Type B pancreatic cell (in vitro differentiated cells): ENCODE data around the gene BORCS8. TPM values are rescaled to one million over a fixed set of nuclear protein-coding genes. Genes with fewer than 3 reads are reported as not detected.
"Not testable (repeated sequence)": the region's sequence is repeated elsewhere in the genome, so short reads cannot be mapped to it uniquely, and the experiment has no call there.

Source experiments
- DNase-seq: peaks from one replicate; pipeline ENCODE4 v3.0.0; 2021; ENCODE audit warnings: mixed read lengths; ENCODE audit not compliant: unreplicated experiment; ENCODE audit errors: extremely low spot score
- H3K27ac Mint-ChIP-seq: 2 replicates; pipeline ENCODE4 v1.8.0; 2021; ENCODE audit warnings: mild to moderate bottlenecking, mixed read lengths
- H3K27me3 Mint-ChIP-seq: 2 replicates; pipeline ENCODE4 v1.8.0; 2021; ENCODE audit warnings: mixed read lengths
- H3K36me3 Mint-ChIP-seq: 2 replicates; pipeline ENCODE4 v1.8.0; 2021; ENCODE audit warnings: mixed read lengths
- H3K4me1 Mint-ChIP-seq: one replicate; pipeline ENCODE4 v1.8.0; 2021; ENCODE audit warnings: mixed read lengths; ENCODE audit not compliant: unreplicated experiment
- H3K4me3 Mint-ChIP-seq: 2 replicates; pipeline ENCODE4 v1.8.0; 2021; ENCODE audit warnings: mild to moderate bottlenecking, mixed read lengths
- H3K9me3 Mint-ChIP-seq: 2 replicates; pipeline ENCODE4 v1.8.0; 2021; ENCODE audit warnings: mixed read lengths
- total RNA-seq: library from RNA; stranded (reverse); gene quantifications from 2 replicates; pipeline ENCODE4 v1.2.1, GENCODE V29; 2021; ENCODE audit warnings: low replicate concordance
- TF ChIP-seq, protein P1 (sequence below): fragments of 200-600 bp; sonication (generic); conservative IDR thresholded peaks from 2 replicates; pipeline ENCODE4 v1.5.0; 2021; ENCODE audit warnings: antibody characterized with exemption, mild to moderate bottlenecking

BORCS8 gene
- total RNA-seq, 1 donor from 2014 or later, result 28.8 TPM

DNA sequence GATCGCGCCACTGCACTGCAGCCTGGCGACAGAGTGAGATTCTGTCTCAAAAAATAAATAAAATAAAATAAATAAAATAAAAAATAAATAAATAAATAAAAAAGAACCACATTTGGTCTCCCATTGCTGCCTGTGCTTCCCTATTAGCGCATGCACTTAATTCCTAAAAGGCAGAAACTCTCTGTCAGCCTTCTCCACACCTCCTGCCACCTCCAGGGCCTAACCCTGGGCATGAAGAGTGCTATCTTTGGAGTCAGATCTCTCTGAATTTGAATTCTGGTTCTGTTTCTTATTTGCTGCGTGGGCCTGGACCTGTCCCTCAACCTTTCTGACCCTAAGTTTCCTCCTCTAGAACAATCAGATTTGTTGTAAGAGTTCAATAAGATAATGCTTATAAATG lies 31.1 kb upstream of the BORCS8 start:
- Mint-ChIP-seq H3K27me3 (peaks cover 43% of the 10 kb centered on the region), H3K27ac (no peak overlapping the region), H3K4me3 (no peak overlapping the region), H3K36me3 (no peaks in the 10 kb centered on the region), H3K9me3 (no peaks in the 10 kb centered on the region), H3K4me1 (no peaks in the 10 kb centered on the region)
- DNase-seq, result no peak
- TF ChIP-seq, protein P1, sequence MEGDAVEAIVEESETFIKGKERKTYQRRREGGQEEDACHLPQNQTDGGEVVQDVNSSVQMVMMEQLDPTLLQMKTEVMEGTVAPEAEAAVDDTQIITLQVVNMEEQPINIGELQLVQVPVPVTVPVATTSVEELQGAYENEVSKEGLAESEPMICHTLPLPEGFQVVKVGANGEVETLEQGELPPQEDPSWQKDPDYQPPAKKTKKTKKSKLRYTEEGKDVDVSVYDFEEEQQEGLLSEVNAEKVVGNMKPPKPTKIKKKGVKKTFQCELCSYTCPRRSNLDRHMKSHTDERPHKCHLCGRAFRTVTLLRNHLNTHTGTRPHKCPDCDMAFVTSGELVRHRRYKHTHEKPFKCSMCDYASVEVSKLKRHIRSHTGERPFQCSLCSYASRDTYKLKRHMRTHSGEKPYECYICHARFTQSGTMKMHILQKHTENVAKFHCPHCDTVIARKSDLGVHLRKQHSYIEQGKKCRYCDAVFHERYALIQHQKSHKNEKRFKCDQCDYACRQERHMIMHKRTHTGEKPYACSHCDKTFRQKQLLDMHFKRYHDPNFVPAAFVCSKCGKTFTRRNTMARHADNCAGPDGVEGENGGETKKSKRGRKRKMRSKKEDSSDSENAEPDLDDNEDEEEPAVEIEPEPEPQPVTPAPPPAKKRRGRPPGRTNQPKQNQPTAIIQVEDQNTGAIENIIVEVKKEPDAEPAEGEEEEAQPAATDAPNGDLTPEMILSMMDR, result no peak

DNA sequence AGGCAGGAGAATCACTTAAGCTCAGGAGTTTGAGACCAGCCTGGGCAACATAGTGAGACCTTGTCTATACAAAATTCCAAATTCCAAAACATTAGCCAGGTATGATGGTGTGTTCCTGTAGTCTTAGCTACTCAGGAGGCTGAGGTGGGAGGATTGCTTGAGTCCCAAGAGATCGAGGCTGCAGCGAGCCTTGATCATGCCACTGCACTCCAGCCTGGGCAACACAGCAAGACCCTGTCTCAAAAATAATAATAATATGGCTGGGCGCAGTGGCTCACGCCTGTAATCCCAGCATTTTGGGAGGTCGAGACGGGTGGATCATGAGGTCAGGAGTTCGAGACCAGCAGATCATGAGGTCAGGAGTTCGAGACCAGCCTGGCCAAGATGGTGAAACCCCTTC lies 29.0 kb upstream of the BORCS8 start:
- not testable (repeated sequence) for H3K27ac Mint-ChIP-seq, H3K4me3 Mint-ChIP-seq
- peaks cover 50% of the 10 kb centered on the region for H3K27me3 Mint-ChIP-seq

GRCh38 chr19:19218911-19219310 lies 27.0 kb upstream of the BORCS8 start:
- Mint-ChIP-seq H3K9me3 (no peaks in the 10 kb centered on the region), H3K4me1 (no peaks in the 10 kb centered on the region), H3K27me3 (peaks cover 52% of the 10 kb centered on the region), H3K36me3 (no peaks in the 10 kb centered on the region), H3K27ac (no peak overlapping the region), H3K4me3 (no peak overlapping the region)
- TF ChIP-seq, protein P1, result no peak
- no peak for DNase-seq

More for the DNA sequence above, 29.0 kb upstream of the BORCS8 start:
- DNase-seq, H3K36me3 Mint-ChIP-seq, H3K4me1 Mint-ChIP-seq, H3K9me3 Mint-ChIP-seq: not testable (repeated sequence)

GRCh38 chr19:19217099-19217498 lies 25.1 kb upstream of the BORCS8 start:
- H3K4me1 Mint-ChIP-seq, result no peaks in the 10 kb centered on the region
- TF ChIP-seq, protein P1, result peak; percentile 48
- no peak overlapping the region for H3K4me3 Mint-ChIP-seq
- DNase-seq, result no peak
- H3K27me3 Mint-ChIP-seq, result peaks cover 54% of the 10 kb centered on the region
- no peaks in the 10 kb centered on the region for H3K9me3 Mint-ChIP-seq
- H3K36me3 Mint-ChIP-seq, result no peaks in the 10 kb centered on the region
- no peak overlapping the region for H3K27ac Mint-ChIP-seq

DNA sequence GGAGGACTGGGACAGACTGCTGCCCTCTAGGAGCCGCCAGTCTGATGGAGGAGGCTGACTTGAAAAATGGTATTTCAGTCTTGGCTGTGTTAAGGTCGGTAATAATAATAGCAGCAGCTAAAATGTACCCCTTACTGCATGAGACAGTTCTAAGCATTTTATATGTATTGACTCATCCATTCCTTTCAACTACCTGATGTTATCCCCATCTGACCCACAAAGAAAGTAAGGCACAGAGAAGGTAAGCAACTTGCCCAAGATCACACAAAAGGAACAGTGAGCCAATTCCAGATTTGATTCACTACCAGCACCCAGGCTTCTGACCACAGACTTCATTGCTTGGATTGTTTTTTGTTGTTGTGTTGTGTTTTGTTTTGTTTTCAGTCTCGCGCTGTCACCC lies 23.8 kb upstream of the BORCS8 start:
- TF ChIP-seq, protein P1, result no peak
- no peaks in the 10 kb centered on the region for H3K9me3 Mint-ChIP-seq
- H3K4me3 Mint-ChIP-seq, result no peak overlapping the region
- no peaks in the 10 kb centered on the region for H3K36me3 Mint-ChIP-seq
- no peak for DNase-seq
- peaks cover 66% of the 10 kb centered on the region for H3K27me3 Mint-ChIP-seq
- no peak overlapping the region for H3K27ac Mint-ChIP-seq
- H3K4me1 Mint-ChIP-seq, result no peaks in the 10 kb centered on the region

GRCh38 chr19:19214892-19215291 lies 22.9 kb upstream of the BORCS8 start:
- DNase-seq, result peak; percentile 84
- H3K36me3 Mint-ChIP-seq, result no peaks in the 10 kb centered on the region
- no peaks in the 10 kb centered on the region for H3K9me3 Mint-ChIP-seq
- H3K27me3 Mint-ChIP-seq, result peaks cover 72% of the 10 kb centered on the region
- no peak overlapping the region for H3K4me3 Mint-ChIP-seq
- TF ChIP-seq, protein P1, result no peak
- no peaks in the 10 kb centered on the region for H3K4me1 Mint-ChIP-seq
- no peak overlapping the region for H3K27ac Mint-ChIP-seq
